CD14-positive monocyte (primary cell): Measurements from ENCODE around the gene ARSB. TPM values are rescaled to one million over a fixed set of nuclear protein-coding genes. Genes with fewer than 3 reads are reported as not detected.

Experiments
- DNase-seq, 3 donors: peaks; one replicate each; pipeline ENCODE4 v3.0.0-alpha.2; 2011 to 2022
- H2AFZ ChIP-seq: 2 replicates; pipeline ENCODE4 v1.6.0; 2012; ENCODE audit warnings: mild to moderate bottlenecking, low read depth, low read length, inconsistent platforms; ENCODE audit not compliant: insufficient read depth, poor library complexity, severe bottlenecking
- H3K27ac ChIP-seq, 2 donors: 1 replicate in 1 of 2; 2 replicates in 1 of 2; pipeline ENCODE4 v1.5.1; 2012 to 2013; ENCODE audit warnings: low read length in 2 of 2, control low read depth in 1 of 2, inconsistent platforms in 1 of 2, low read depth in 1 of 2, mild to moderate bottlenecking in 1 of 2
- H3K27me3 ChIP-seq, 2 donors: one replicate each; pipeline versions ENCODE4 v1.6.0 to v1.6.1; 2011 to 2013; ENCODE audit warnings: low read length in 2 of 2; ENCODE audit not compliant: control insufficient read depth in 2 of 2, insufficient read depth in 2 of 2
- H3K36me3 ChIP-seq, 2 donors: replicated peaks in 1 of 2; 1 replicate in 1 of 2; 2 replicates in 1 of 2; pipeline versions ENCODE4 v1.5.1 to v1.6.1; 2012 to 2013; ENCODE audit warnings: low read length in 2 of 2, control low read depth in 1 of 2, inconsistent platforms in 1 of 2, mild to moderate bottlenecking in 1 of 2; ENCODE audit not compliant: insufficient read depth in 2 of 2, control insufficient read depth in 1 of 2
- H3K4me1 ChIP-seq, 2 donors: 1 replicate in 1 of 2; 2 replicates in 1 of 2; pipeline versions ENCODE4 v1.5.1 to v1.6.1; 2012 to 2013; ENCODE audit warnings: low read length in 2 of 2, control low read depth in 1 of 2, inconsistent platforms in 1 of 2, mild to moderate bottlenecking in 1 of 2, moderate library complexity in 1 of 2; ENCODE audit not compliant: insufficient read depth in 2 of 2, control insufficient read depth in 1 of 2
- H3K4me2 ChIP-seq: replicated peaks from 2 replicates; pipeline ENCODE3; 2012; ENCODE audit warnings: low read length, moderate library complexity, mild to moderate bottlenecking; ENCODE audit not compliant: poor library complexity, severe bottlenecking; ENCODE audit errors: extremely low read depth
- H3K4me3 ChIP-seq, 3 experiments: fragments of 200-600 bp in 1 of 3; sonication (generic) in 1 of 3; replicated peaks in 1 of 3; 1 replicate in 2 of 3; 2 replicates in 1 of 3; pipeline ENCODE4 v1.5.1; 2011 to 2013; ENCODE audit warnings: low read length in 3 of 3, mild to moderate bottlenecking in 3 of 3, control low read depth in 2 of 3, low read depth in 2 of 3, inconsistent platforms in 1 of 3, moderate library complexity in 1 of 3
- H3K79me2 ChIP-seq: 2 replicates; pipeline ENCODE4 v1.6.0; 2012; ENCODE audit warnings: mild to moderate bottlenecking, control low read depth, inconsistent platforms, low read length, moderate library complexity; ENCODE audit not compliant: insufficient read depth
- H3K9ac ChIP-seq: 2 replicates; pipeline ENCODE4 v1.6.0; 2017; ENCODE audit warnings: low read length, mild to moderate bottlenecking; ENCODE audit not compliant: insufficient read depth, poor library complexity, severe bottlenecking
- H3K9me3 ChIP-seq, 2 donors: replicated peaks in 1 of 2; 1 replicate in 1 of 2; 2 replicates in 1 of 2; pipeline versions ENCODE4 v1.5.1 to v1.6.1; 2012 to 2013; ENCODE audit warnings: low read length in 2 of 2, control low read depth in 1 of 2; ENCODE audit not compliant: control insufficient read depth in 1 of 2, insufficient read depth in 1 of 2
- H4K20me1 ChIP-seq: 2 replicates; pipeline ENCODE4 v1.6.0; 2012; ENCODE audit warnings: mild to moderate bottlenecking, low read length, control low read depth, moderate library complexity; ENCODE audit not compliant: insufficient read depth
- H3K27ac Mint-ChIP-seq, 7 donors: one replicate each; pipeline ENCODE4 v1.8.0; 2020; ENCODE audit warnings: mild to moderate bottlenecking in 7 of 7, mixed read lengths in 7 of 7, moderate library complexity in 6 of 7, inconsistent platforms in 2 of 7
- H3K27me3 Mint-ChIP-seq, 3 donors: one replicate each; pipeline ENCODE4 v1.8.0; 2021 to 2022; ENCODE audit warnings: low read depth in 3 of 3, mild to moderate bottlenecking in 3 of 3, mixed read lengths in 3 of 3, moderate library complexity in 3 of 3, inconsistent platforms in 1 of 3
- H3K36me3 Mint-ChIP-seq, 2 donors: one replicate each; pipeline ENCODE4 v1.8.0; 2020; ENCODE audit warnings: mixed read lengths in 2 of 2, inconsistent platforms in 1 of 2, mild to moderate bottlenecking in 1 of 2
- H3K4me1 Mint-ChIP-seq: one replicate; pipeline ENCODE4 v1.8.0; 2020; ENCODE audit warnings: mild to moderate bottlenecking, mixed read lengths
- H3K4me3 Mint-ChIP-seq, 2 donors: one replicate each; pipeline ENCODE4 v1.8.0; 2020; ENCODE audit warnings: mild to moderate bottlenecking in 2 of 2, mixed read lengths in 2 of 2, moderate library complexity in 1 of 2
- H3K9me3 Mint-ChIP-seq, 7 donors: one replicate each; pipeline ENCODE4 v1.8.0; 2020 to 2022; ENCODE audit warnings: mixed read lengths in 7 of 7, mild to moderate bottlenecking in 6 of 7, moderate library complexity in 6 of 7, inconsistent platforms in 2 of 7
- CTCF ChIP-seq: fragments of 200-600 bp; IDR thresholded peaks from one replicate; pipeline ENCODE4 v1.8.0; 2022; ENCODE audit warnings: antibody characterized with exemption, mild to moderate bottlenecking
- WGBS: methylation state at CpG from one replicate; pipeline ENCODE4 v1.1.5; 2013; ENCODE audit warnings: missing lambda C conversion rate; ENCODE audit not compliant: insufficient coverage; 5-methylcytosine and 5-hydroxymethylcytosine counted together
- intact Hi-C, 2 donors: fragments of 100-400 bp; cut with micrococcal nuclease; formaldehyde crosslinking; loops; one replicate each; pipeline versions ENCODE4 v1.15.0 to v1.15.1; 2023
- polyA plus RNA-seq, 3 donors: library from polyadenylated mRNA; depleted of rRNA in 1 of 3; unstranded in 2 of 3; stranded (reverse) in 1 of 3; fragments of 300-500 nt in 2 of 3; fragments of >200 nt in 1 of 3; fragmentation: Illumina TruSeq in 2 of 3; gene quantifications; 1 replicate in 2 of 3; 2 replicates in 1 of 3; pipeline ENCODE4 v1.2.3, GENCODE V29; 2012 to 2021

ARSB gene
- polyA plus RNA-seq, 3 donors = 18.0 to 28.7 (median 18.1) TPM

- TF ChIP-seq CTCF = no peak
- 100% methylated on average over 4 of the region's 4 CpGs for WGBS
- H3K36me3 ChIP-seq = no peaks in the 10 kb centered on the region
- H3K27ac ChIP-seq = no peak overlapping the region
- Mint-ChIP-seq H3K4me1 (peaks cover 2% of the 10 kb centered on the region), H3K27ac (no peak overlapping the region), H3K27me3 (peaks cover 0 to 3% (median 0%) of the 10 kb centered on the region in 3 donors), H3K36me3 (no peaks in the 10 kb centered on the region), H3K4me3 (no peak overlapping the region), H3K9me3 (peaks cover 0 to 4% (median 2%) of the 10 kb centered on the region in 7 donors)
- no peaks in the 10 kb centered on the region for H3K79me2 ChIP-seq
- no peak overlapping the region for H3K4me2 ChIP-seq
- H4K20me1 ChIP-seq = no peaks in the 10 kb centered on the region
- H3K4me3 ChIP-seq = no peak overlapping the region
- intact Hi-C loops = no loop called here
- H2AFZ ChIP-seq = no peak overlapping the region
- H3K27me3 ChIP-seq = no peaks in the 10 kb centered on the region
- DNase-seq = no peak
- H3K9ac ChIP-seq = no peak overlapping the region
- peaks cover 0 to 6% of the 10 kb centered on the region in 2 donors for H3K9me3 ChIP-seq
- no peaks in the 10 kb centered on the region for H3K4me1 ChIP-seq
These were observed 249.2 kb downstream of the ARSB start for GRCh38 chr5:78735834-78736463.

- intact Hi-C loops = no loop called here
- WGBS = no CpG with 5 or more reads among the region's 2 CpGs
These were observed 250.2 kb downstream of the ARSB start for GRCh38 chr5:78734950-78735349.

More at GRCh38 chr5:78734950-78735349, 250.2 kb downstream of the ARSB start:
- Mint-ChIP-seq H3K9me3 (peaks cover 0 to 6% (median 2%) of the 10 kb centered on the region in 7 donors), H3K36me3 (no peaks in the 10 kb centered on the region), H3K4me3 (no peak overlapping the region), H3K4me1 (peaks cover 2% of the 10 kb centered on the region), H3K27me3 (peaks cover 0 to 3% (median 0%) of the 10 kb centered on the region in 3 donors), H3K27ac (no peak overlapping the region)
- Histone ChIP-seq H3K27ac (no peak overlapping the region), H4K20me1 (no peaks in the 10 kb centered on the region), H3K27me3 (no peaks in the 10 kb centered on the region), H2AFZ (no peak overlapping the region), H3K79me2 (no peaks in the 10 kb centered on the region), H3K9me3 (peaks cover 0 to 6% of the 10 kb centered on the region in 2 donors), H3K4me1 (no peaks in the 10 kb centered on the region), H3K4me3 (no peak overlapping the region), H3K4me2 (no peak overlapping the region), H3K9ac (no peak overlapping the region), H3K36me3 (no peaks in the 10 kb centered on the region)
- no peak for TF ChIP-seq CTCF
- no peak for DNase-seq
